HEK293 (cell line): ENCODE results near the gene PTGES3L.
A peak's percentile ranks its signal among the peaks of the same experiment; 100 is the strongest.
"Not testable (repeated sequence)": the region's sequence is repeated elsewhere in the genome, so short reads cannot be mapped to it uniquely, and the experiment has no call there.

Experiments
- CTCF ChIA-PET: fragments of 350-600 bp; formaldehyde crosslinking; extraction: SDS; loops from one replicate; lab custom pipeline; 2021; ENCODE audit warnings: antibody characterized with exemption; lab: Yijun Ruan, JAX
- POLR2A ChIA-PET: fragments of 300-600 bp; formaldehyde crosslinking; extraction: SDS; loops from one replicate; lab custom pipeline; 2020; ENCODE audit warnings: antibody characterized with exemption, inconsistent platforms; lab: Yijun Ruan, JAX
- H3K27ac ChIP-seq: fragments of 200-500 bp; sonication (Bioruptor generic); 2 replicates; pipeline ENCODE4 v1.5.1; 2014; ENCODE audit warnings: low read depth, low read length, control low read depth, inconsistent platforms; ENCODE audit errors: extremely low read depth
- H3K36me3 ChIP-seq, 2 experiments: fragments of 200-500 bp in 1 of 2; sonication (Bioruptor generic) in 1 of 2; 1 replicate in 1 of 2; 2 replicates in 1 of 2; pipeline ENCODE4 v1.5.1; 2014 to 2017; ENCODE audit warnings: inconsistent platforms in 2 of 2, low read length in 2 of 2; ENCODE audit not compliant: control insufficient read depth in 2 of 2, insufficient read depth in 1 of 2
- H3K4me1 ChIP-seq: fragments of 200-500 bp; sonication (Bioruptor generic); 2 replicates; pipeline ENCODE4 v1.5.1; 2014; ENCODE audit warnings: mild to moderate bottlenecking, low read length, inconsistent platforms; ENCODE audit not compliant: control insufficient read depth, insufficient read depth
- H3K4me3 ChIP-seq: 2 replicates; pipeline ENCODE4 v1.5.1; 2011; ENCODE audit warnings: low read depth, mild to moderate bottlenecking, control low read depth, low read length, moderate library complexity
- H3K9me3 ChIP-seq: fragments of 200-500 bp; sonication (Bioruptor generic); 2 replicates; pipeline ENCODE4 v1.5.1; 2014; ENCODE audit warnings: low read depth, low read length, inconsistent platforms; ENCODE audit not compliant: control insufficient read depth, insufficient read depth
- AEBP2 ChIP-seq: fragments of 450-650 bp; formaldehyde crosslinking; IDR thresholded peaks from 2 replicates; pipeline ENCODE4 v1.5.1; 2016; ENCODE audit warnings: missing biosample characterization, missing genetic modification characterization, borderline replicate concordance
- MEIS1 ChIP-seq: sonication (generic); formaldehyde crosslinking; IDR thresholded peaks from 2 replicates; pipeline ENCODE4 v1.8.1; 2022; ENCODE audit warnings: missing genetic modification reagents, mild to moderate bottlenecking, borderline replicate concordance
- SCRT1 ChIP-seq: fragments of 450-650 bp; formaldehyde crosslinking; IDR thresholded peaks from 2 replicates; pipeline ENCODE4 v1.5.1; 2016; ENCODE audit warnings: missing biosample characterization, missing genetic modification characterization, borderline replicate concordance
- SP3 ChIP-seq: fragments of 450-650 bp; formaldehyde crosslinking; IDR thresholded peaks from 2 replicates; pipeline ENCODE4 v1.5.1; 2016; ENCODE audit warnings: missing biosample characterization, missing genetic modification characterization
- ZBTB10 ChIP-seq: fragments of 450-650 bp; formaldehyde crosslinking; IDR thresholded peaks from 2 replicates; pipeline ENCODE4 v1.5.1; 2016; ENCODE audit warnings: missing biosample characterization, missing genetic modification characterization
- ZBTB8A ChIP-seq: fragments of 450-650 bp; formaldehyde crosslinking; IDR thresholded peaks from 2 replicates; pipeline ENCODE4 v1.5.1; 2016; ENCODE audit warnings: missing biosample characterization, missing genetic modification characterization
- ZFHX2 ChIP-seq: fragments of 450-650 bp; formaldehyde crosslinking; conservative IDR thresholded peaks from 2 replicates; pipeline ENCODE4 v1.5.1; 2016; ENCODE audit warnings: missing biosample characterization, missing genetic modification characterization
- ZFP41 ChIP-seq: fragments of 450-650 bp; formaldehyde crosslinking; IDR thresholded peaks from 2 replicates; pipeline ENCODE4 v1.5.1; 2016; ENCODE audit warnings: missing biosample characterization, missing genetic modification characterization, borderline replicate concordance
- ZNF121 ChIP-seq: fragments of 450-650 bp; formaldehyde crosslinking; IDR thresholded peaks from 2 replicates; pipeline ENCODE4 v1.5.1; 2016; ENCODE audit warnings: missing biosample characterization, missing genetic modification characterization
- ZNF133 ChIP-seq: fragments of 450-650 bp; formaldehyde crosslinking; IDR thresholded peaks from 2 replicates; pipeline ENCODE4 v1.5.1; 2016; ENCODE audit warnings: missing biosample characterization, missing genetic modification characterization
- ZNF169 ChIP-seq: fragments of 450-650 bp; formaldehyde crosslinking; IDR thresholded peaks from 2 replicates; pipeline ENCODE4 v1.5.1; 2016; ENCODE audit warnings: missing biosample characterization, missing genetic modification characterization
- ZNF2 ChIP-seq: fragments of 450-650 bp; formaldehyde crosslinking; IDR thresholded peaks from 2 replicates; pipeline ENCODE4 v1.5.1; 2016; ENCODE audit warnings: missing biosample characterization, missing genetic modification characterization
- ZNF223 ChIP-seq: fragments of 450-650 bp; formaldehyde crosslinking; IDR thresholded peaks from 2 replicates; pipeline ENCODE4 v1.5.1; 2016; ENCODE audit warnings: missing biosample characterization, missing genetic modification characterization
- ZNF24 ChIP-seq: fragments of 450-650 bp; formaldehyde crosslinking; IDR thresholded peaks from 2 replicates; pipeline ENCODE4 v1.5.1; 2016; ENCODE audit warnings: missing biosample characterization, missing genetic modification characterization
- ZNF292 ChIP-seq: fragments of 450-650 bp; formaldehyde crosslinking; IDR thresholded peaks from 2 replicates; pipeline ENCODE4 v1.5.1; 2016; ENCODE audit warnings: low read depth, missing biosample characterization, missing genetic modification characterization, borderline replicate concordance
- ZNF324 ChIP-seq: fragments of 450-650 bp; formaldehyde crosslinking; IDR thresholded peaks from 2 replicates; pipeline ENCODE4 v1.5.1; 2016; ENCODE audit warnings: missing biosample characterization, missing genetic modification characterization
- ZNF391 ChIP-seq: fragments of 450-650 bp; formaldehyde crosslinking; IDR thresholded peaks from 2 replicates; pipeline ENCODE4 v1.5.1; 2016; ENCODE audit warnings: low read depth, missing biosample characterization, missing genetic modification characterization, borderline replicate concordance
- ZNF530 ChIP-seq: fragments of 450-650 bp; formaldehyde crosslinking; IDR thresholded peaks from 2 replicates; pipeline ENCODE4 v1.5.1; 2016; ENCODE audit warnings: low read depth, missing biosample characterization, missing genetic modification characterization
- ZNF561 ChIP-seq: fragments of 450-650 bp; IDR thresholded peaks from 2 replicates; pipeline ENCODE4 v1.5.1; 2018; ENCODE audit warnings: missing biosample characterization, missing genetic modification characterization, borderline replicate concordance
- ZNF629 ChIP-seq: fragments of 450-650 bp; formaldehyde crosslinking; IDR thresholded peaks from 2 replicates; pipeline ENCODE4 v1.5.1; 2017; ENCODE audit warnings: missing biosample characterization, missing genetic modification characterization
- ZNF701 ChIP-seq: fragments of 450-650 bp; formaldehyde crosslinking; IDR thresholded peaks from 2 replicates; pipeline ENCODE4 v1.5.1; 2016; ENCODE audit warnings: missing biosample characterization, missing genetic modification characterization
- ZNF76 ChIP-seq: fragments of 450-650 bp; formaldehyde crosslinking; IDR thresholded peaks from 2 replicates; pipeline ENCODE4; 2016; ENCODE audit warnings: low read depth, missing biosample characterization, missing genetic modification characterization, borderline replicate concordance
- ZXDB ChIP-seq: fragments of 450-650 bp; formaldehyde crosslinking; IDR thresholded peaks from 2 replicates; pipeline ENCODE4 v1.5.1; 2016; ENCODE audit warnings: missing biosample characterization, missing genetic modification characterization
- TF ChIP-seq, protein P1 (sequence below): fragments of 450-650 bp; formaldehyde crosslinking; IDR thresholded peaks from 2 replicates; pipeline ENCODE4 v1.5.1; 2016; ENCODE audit warnings: missing biosample characterization, missing genetic modification characterization, low read depth
- TF ChIP-seq, protein P2 (sequence below): fragments of 450-650 bp; formaldehyde crosslinking; IDR thresholded peaks from 2 replicates; pipeline ENCODE4 v1.5.1; 2016; ENCODE audit warnings: missing biosample characterization, missing genetic modification characterization

Gene PTGES3L

DNA sequence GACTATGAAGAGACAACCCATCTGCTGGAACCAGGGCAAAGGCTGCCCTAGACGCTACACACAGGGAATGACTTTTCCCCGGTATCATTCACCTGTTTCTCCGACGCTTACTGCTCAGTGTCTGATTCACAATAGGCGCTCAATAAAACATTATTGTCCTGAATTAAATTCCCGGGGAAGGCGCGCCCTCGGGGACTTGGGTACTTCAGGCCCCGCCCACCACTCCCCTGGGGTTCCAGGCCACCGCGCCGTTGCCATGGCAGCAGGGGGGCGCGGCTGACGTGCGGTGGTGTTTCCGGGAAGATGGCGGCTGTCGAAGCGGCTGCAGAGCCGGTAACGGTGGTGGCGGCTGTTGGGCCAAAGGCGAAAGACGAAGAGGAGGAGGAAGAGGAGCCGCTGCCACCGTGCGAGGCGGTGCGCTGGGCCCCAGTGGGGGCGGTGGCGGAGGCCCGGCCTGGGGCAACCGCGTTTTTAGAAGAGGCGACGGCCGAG, 440 bp upstream of the PTGES3L start, which contains the start of gene RUNDC1 (continued):
- TF ChIP-seq ZFHX2 (tag by site-specific recombination) (0 out of 2 replicates have a peak, but pooled peaks have one; percentile 24), SCRT1 (tag by site-specific recombination) (no peak), ZNF2 (no peak), ZBTB10 (tag by site-specific recombination) (peak; percentile 98), ZNF629 (tag by site-specific recombination) (peak; percentile 56), ZNF24 (tag by site-specific recombination) (no peak), ZXDB (no peak), ZNF121 (tag by site-specific recombination) (no peak), ZFP41 (tag by site-specific recombination) (no peak), MEIS1 (CRISPR knock-in tag) (no peak), ZNF561 (tag by site-specific recombination) (0 out of 2 replicates have a peak, but pooled peaks have one; percentile 11), ZNF701 (no peak), ZNF169 (tag by site-specific recombination) (no peak), ZBTB8A (tag by site-specific recombination) (0 out of 2 replicates have a peak, but pooled peaks have one; percentile 31), ZNF76 (tag by site-specific recombination) (no peak; the same call in 1 of the 2 replicates), ZNF133 (tag by site-specific recombination) (no peak), ZNF324 (tag by site-specific recombination) (no peak), ZNF530 (tag by site-specific recombination) (no peak), ZNF223 (tag by site-specific recombination) (no peak), AEBP2 (tag by site-specific recombination) (no peak), SP3 (tag by site-specific recombination) (peak; percentile 70), ZNF391 (tag by site-specific recombination) (no peak), ZNF292 (no peak)
- TF ChIP-seq, protein P1, sequence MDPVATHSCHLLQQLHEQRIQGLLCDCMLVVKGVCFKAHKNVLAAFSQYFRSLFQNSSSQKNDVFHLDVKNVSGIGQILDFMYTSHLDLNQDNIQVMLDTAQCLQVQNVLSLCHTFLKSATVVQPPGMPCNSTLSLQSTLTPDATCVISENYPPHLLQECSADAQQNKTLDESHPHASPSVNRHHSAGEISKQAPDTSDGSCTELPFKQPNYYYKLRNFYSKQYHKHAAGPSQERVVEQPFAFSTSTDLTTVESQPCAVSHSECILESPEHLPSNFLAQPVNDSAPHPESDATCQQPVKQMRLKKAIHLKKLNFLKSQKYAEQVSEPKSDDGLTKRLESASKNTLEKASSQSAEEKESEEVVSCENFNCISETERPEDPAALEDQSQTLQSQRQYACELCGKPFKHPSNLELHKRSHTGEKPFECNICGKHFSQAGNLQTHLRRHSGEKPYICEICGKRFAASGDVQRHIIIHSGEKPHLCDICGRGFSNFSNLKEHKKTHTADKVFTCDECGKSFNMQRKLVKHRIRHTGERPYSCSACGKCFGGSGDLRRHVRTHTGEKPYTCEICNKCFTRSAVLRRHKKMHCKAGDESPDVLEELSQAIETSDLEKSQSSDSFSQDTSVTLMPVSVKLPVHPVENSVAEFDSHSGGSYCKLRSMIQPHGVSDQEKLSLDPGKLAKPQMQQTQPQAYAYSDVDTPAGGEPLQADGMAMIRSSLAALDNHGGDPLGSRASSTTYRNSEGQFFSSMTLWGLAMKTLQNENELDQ (tag by site-specific recombination): no peak
- TF ChIP-seq, protein P2, sequence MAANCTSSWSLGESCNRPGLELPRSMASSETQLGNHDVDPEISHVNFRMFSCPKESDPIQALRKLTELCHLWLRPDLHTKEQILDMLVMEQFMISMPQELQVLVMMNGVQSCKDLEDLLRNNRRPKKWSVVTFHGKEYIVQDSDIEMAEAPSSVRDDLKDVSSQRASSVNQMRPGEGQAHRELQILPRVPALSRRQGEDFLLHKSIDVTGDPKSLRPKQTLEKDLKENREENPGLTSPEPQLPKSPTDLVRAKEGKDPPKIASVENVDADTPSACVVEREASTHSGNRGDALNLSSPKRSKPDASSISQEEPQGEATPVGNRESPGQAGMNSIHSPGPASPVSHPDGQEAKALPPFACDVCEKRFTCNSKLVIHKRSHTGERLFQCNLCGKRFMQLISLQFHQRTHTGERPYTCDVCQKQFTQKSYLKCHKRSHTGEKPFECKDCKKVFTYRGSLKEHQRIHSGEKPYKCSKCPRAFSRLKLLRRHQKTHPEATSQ (tag by site-specific recombination): no peak

GRCh38 chr17:42975701-42976100, 4.2 kb downstream of the PTGES3L start:
- H3K4me1 ChIP-seq, H3K27ac ChIP-seq, CTCF ChIA-PET, H3K9me3 ChIP-seq, H3K36me3 ChIP-seq, H3K4me3 ChIP-seq: not testable (repeated sequence)
- POLR2A ChIA-PET: interaction anchor here (2.1 kb wide), 1 partner anchor 22 kb away, joined by 11 read pairs; the partner anchor contains the start of gene RPL27
